ENCODE measurements around the gene PPARG.

DNA sequence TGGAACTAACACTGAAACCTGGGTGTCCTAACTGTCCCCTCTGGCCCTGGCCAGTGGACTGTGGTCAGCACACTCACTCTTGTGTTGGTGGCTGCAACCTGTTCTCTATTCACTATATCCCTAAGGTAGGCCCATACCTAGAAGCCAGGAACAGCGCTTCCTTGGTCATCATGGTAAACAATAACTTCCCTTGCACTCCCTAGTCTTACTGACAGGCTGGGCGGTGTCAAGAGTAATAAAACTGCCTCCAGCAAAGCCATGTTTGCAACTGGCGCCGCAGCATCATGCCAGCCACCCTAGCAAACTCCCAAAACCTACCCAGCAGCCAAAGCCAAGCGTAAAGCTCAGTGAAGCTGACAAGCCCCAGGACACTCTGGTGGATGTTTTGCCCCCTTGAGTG, 132.3 kb downstream of the PPARG start:
- TF ChIP-seq, protein P1, sequence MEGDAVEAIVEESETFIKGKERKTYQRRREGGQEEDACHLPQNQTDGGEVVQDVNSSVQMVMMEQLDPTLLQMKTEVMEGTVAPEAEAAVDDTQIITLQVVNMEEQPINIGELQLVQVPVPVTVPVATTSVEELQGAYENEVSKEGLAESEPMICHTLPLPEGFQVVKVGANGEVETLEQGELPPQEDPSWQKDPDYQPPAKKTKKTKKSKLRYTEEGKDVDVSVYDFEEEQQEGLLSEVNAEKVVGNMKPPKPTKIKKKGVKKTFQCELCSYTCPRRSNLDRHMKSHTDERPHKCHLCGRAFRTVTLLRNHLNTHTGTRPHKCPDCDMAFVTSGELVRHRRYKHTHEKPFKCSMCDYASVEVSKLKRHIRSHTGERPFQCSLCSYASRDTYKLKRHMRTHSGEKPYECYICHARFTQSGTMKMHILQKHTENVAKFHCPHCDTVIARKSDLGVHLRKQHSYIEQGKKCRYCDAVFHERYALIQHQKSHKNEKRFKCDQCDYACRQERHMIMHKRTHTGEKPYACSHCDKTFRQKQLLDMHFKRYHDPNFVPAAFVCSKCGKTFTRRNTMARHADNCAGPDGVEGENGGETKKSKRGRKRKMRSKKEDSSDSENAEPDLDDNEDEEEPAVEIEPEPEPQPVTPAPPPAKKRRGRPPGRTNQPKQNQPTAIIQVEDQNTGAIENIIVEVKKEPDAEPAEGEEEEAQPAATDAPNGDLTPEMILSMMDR (IDR thresholded peaks at IDR 0.05) = no peak
- no peak for TF ChIP-seq POLR2A (IDR thresholded peaks at IDR 0.05)

Measured in Peyer's patch (tissue), 4 donors.